AG04449 (cell line): ENCODE data around the gene VSX1.
A peak's percentile ranks its signal among the peaks of the same experiment; 100 is the strongest.

Source experiments
- CTCF ChIA-PET: fragments of 350-600 bp; formaldehyde crosslinking; extraction: SDS; loops from one replicate; lab custom pipeline; 2021; ENCODE audit warnings: antibody characterized with exemption; lab: Yijun Ruan, JAX
- POLR2A ChIA-PET: fragments of 400-600, 350-600 bp; formaldehyde crosslinking; extraction: SDS; loops from one replicate; lab custom pipeline; 2020; ENCODE audit warnings: antibody characterized with exemption, inconsistent platforms; lab: Yijun Ruan, JAX
- DNase-seq: peaks from one replicate; pipeline ENCODE4 v3.0.0-alpha.2; 2010; ENCODE audit warnings: low read depth, low spot score
- H3K4me3 ChIP-seq: 2 replicates; pipeline ENCODE4 v1.5.1; 2011; ENCODE audit warnings: low read depth, mild to moderate bottlenecking, control low read depth, low read length
- TF ChIP-seq, protein P1 (sequence below): IDR thresholded peaks from one replicate; pipeline ENCODE4 v1.5.1; 2011; ENCODE audit warnings: mild to moderate bottlenecking, moderate library complexity, low read length, control low read depth, inconsistent platforms; ENCODE audit not compliant: insufficient read depth; ENCODE audit errors: missing control alignments

VSX1 gene

DNA sequence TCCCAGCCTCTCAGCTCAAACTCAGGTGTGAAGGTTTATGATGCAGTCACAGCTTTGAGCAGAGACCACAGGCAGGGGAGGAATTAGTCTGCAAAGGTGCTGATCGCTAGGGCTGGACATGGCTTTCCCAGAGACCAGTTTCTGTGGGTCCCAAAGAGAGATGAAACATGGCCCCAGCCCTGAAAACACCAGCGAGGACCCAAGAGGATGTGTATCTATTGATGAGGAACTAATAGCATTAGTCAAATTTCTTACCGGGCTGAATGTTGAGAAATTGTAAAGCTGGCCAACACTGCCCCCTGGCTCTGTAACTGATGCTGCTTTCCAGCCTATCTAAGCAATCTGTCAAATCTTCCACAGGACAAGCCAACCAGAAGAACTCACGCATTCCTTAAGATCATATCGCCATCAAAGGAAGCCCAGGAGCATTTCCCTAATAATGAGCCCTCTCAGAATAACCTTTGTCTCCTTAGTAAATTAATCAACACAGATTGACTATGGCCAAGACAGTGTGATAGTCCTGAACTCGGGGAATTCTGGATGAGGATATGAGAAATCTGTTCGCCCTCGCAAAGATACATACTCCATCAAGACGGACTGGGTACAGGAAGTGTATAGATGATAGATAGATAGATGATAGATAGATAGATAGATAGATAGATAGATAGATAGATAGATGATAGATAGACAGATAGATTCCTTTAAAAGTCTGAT, 16.2 kb downstream of the VSX1 start:
- TF ChIP-seq, protein P1, sequence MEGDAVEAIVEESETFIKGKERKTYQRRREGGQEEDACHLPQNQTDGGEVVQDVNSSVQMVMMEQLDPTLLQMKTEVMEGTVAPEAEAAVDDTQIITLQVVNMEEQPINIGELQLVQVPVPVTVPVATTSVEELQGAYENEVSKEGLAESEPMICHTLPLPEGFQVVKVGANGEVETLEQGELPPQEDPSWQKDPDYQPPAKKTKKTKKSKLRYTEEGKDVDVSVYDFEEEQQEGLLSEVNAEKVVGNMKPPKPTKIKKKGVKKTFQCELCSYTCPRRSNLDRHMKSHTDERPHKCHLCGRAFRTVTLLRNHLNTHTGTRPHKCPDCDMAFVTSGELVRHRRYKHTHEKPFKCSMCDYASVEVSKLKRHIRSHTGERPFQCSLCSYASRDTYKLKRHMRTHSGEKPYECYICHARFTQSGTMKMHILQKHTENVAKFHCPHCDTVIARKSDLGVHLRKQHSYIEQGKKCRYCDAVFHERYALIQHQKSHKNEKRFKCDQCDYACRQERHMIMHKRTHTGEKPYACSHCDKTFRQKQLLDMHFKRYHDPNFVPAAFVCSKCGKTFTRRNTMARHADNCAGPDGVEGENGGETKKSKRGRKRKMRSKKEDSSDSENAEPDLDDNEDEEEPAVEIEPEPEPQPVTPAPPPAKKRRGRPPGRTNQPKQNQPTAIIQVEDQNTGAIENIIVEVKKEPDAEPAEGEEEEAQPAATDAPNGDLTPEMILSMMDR = peak; percentile 79
- no peak for DNase-seq
- POLR2A ChIA-PET = no interaction called here
- H3K4me3 ChIP-seq = no peak overlapping the region
- CTCF ChIA-PET = interaction anchor here (0.8 to 14.9 kb wide), 10 partner anchors 9 to 333 kb away, joined by 3 to 382 read pairs (median 10); no protein-coding TSS in a partner anchor

DNA sequence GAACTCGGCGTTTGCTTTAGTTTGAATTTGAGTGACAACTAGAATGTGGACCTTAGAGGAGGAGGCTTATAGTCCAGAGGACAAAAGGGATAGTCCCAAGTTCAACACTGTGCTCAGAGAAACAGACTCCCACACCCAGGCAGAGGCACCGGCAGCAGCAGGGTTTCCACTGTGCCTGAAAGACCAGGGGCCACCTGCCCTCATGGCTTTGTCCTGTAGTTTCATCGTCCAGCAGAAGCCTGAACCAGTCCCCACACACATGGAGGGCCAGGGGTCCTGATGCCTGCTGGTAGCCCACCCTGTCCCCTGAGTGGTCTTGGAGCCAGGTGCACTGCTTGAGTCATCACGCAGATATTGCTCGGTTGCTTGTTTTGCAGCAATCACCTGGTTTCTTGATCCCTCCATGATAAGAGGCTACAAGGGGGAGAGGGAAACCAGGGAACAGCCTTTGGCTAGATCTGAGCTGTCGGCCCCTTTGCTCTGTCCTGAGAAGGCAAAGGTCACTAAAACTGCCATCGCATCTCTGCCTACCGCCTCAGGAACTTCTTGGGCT, 16.8 kb downstream of the VSX1 start:
- no peak for DNase-seq
- ChIA-PET POLR2A (no interaction called here), CTCF (interaction anchor here (0.8 to 14.9 kb wide), 14 partner anchors 10 to 334 kb away, joined by 3 to 382 read pairs (median 6); no protein-coding TSS in a partner anchor)
- no peak overlapping the region for H3K4me3 ChIP-seq
- TF ChIP-seq, protein P1 = no peak

DNA sequence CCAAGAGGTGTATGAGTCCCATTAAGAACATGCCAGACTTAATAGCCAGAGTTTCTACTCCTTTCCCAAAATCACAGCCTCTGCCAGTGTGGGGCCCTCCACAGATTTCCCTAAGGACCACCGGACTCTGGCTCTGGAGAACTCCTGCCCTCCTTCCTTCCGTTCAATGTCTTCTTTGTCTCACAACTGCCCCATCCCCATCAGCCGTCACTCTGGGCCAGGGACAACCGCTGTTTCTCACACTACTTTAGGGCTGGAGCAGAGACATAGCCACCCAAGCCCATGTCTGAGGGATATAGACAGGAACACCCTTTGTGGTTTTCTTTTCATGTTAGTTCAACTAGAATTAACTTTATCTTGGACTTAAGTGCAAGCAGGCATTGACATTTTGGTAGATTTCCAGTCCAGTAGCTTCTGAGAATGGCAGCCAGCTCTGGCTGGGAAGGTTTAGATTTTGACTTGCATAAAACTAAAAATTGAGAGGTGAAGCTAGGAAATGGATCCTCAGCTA, 17.3 kb downstream of the VSX1 start:
- CTCF ChIA-PET = interaction anchor here (0.6 to 14.9 kb wide), 18 partner anchors 9 to 334 kb away, joined by 3 to 382 read pairs (median 5); no protein-coding TSS in a partner anchor
- no peak for DNase-seq
- H3K4me3 ChIP-seq = no peak overlapping the region
- POLR2A ChIA-PET = no interaction called here
- TF ChIP-seq, protein P1 = no peak

DNA sequence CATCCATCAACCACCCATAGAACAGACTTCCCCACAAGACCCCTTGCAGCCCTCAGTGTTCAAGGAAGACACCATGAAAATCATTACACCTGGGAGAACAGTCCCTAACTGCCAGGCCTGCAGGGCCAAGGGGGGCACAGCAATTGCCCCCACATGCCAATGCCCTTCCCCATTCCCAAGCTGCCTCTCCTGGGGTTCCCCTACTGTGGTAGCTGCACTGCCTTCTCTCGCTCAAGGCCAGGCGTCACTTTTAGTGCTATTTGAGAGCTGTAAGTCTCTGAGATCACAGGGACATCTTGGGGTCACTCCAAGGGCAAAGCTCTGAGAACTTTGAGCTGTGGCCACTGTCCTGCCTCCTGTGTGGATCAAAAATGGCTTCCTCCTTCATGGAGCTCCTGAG, 18.0 kb downstream of the VSX1 start:
- no peak for DNase-seq
- TF ChIP-seq, protein P1 = no peak
- H3K4me3 ChIP-seq = no peak overlapping the region
- ChIA-PET POLR2A (no interaction called here), CTCF (interaction anchor here (0.6 to 14.9 kb wide), 14 partner anchors 8 to 335 kb away, joined by 3 to 382 read pairs (median 6); no protein-coding TSS in a partner anchor)

DNA sequence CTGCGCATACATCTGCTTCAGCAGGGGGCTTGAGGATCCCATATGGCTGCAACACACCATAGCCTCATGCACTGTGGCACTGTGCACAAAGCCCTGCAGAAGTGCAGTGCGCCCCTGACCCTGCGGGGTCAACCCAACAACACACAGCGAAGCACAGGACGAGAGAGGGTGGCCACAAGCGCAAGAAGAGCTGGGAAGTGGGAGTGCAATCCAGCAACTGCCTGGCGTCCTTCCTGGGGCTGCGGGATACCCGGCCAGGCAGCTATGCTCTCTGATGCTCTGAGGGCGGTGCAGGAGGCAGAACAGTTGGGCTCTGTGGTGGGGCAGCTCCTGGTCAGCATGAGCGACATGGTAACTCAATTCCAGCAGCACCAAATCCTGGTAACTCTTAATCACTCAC, 18.4 kb downstream of the VSX1 start:
- ChIA-PET POLR2A (no interaction called here), CTCF (interaction anchor here (0.8 to 14.9 kb wide), 6 partner anchors 66 to 335 kb away, joined by 3 to 382 read pairs (median 6); no protein-coding TSS in a partner anchor)
- DNase-seq = no peak
- TF ChIP-seq, protein P1 = no peak
- no peak overlapping the region for H3K4me3 ChIP-seq

DNA sequence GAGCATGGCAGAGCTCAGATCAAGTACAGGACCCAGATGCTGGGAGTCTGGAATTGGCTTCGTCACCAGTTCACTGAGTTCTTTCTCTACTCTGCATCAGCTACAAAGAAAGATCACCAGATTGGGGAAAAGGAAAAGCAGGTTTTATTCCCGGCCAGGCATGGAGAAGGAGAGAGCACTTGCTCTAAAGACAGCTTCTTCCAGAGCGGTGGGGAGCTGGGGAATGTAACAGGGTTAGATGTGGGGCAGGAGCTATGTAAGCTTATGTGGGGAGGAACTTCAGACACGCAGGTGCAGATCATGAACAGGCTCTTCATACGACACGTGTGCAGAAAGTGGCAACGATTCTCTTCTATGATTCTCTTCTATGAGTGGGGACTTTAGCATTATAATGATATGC, 19.1 kb downstream of the VSX1 start:
- H3K4me3 ChIP-seq = no peak overlapping the region
- CTCF ChIA-PET = interaction anchor here (0.8 to 14.9 kb wide), 4 partner anchors 21 to 336 kb away, joined by 3 to 382 read pairs (median 4); no protein-coding TSS in a partner anchor
- TF ChIP-seq, protein P1 = no peak
- DNase-seq = no peak
- POLR2A ChIA-PET = interaction anchor here (1.0 kb wide), 1 partner anchor 67 kb away, joined by 3 read pairs; no protein-coding TSS in a partner anchor
